ENCODE measurements around the gene GTF2IRD1. TPM values are rescaled to one million over a fixed set of nuclear protein-coding genes. Genes with fewer than 3 reads are reported as not detected.

Gene GTF2IRD1
- total and polyA plus RNA-seq, 2 of the 13 experiments (the other 11 are each of a cell fraction or from before 2014, with no cell fraction given), result 16.5 to 26.7 TPM

GRCh38 chr7:74417419-74417971 is 36.2 kb upstream of the GTF2IRD1 start:
- Histone ChIP-seq H3K4me2 (ENCODE audit: low read depth, low read length) (peak overlapping the region; percentile 67), H3K9ac (ENCODE audit: insufficient read depth, low read depth, low read length) (no peak overlapping the region), H4K20me1 (ENCODE audit: insufficient read depth, low read length) (no peaks in the 10 kb centered on the region), H3K9me3 (ENCODE audit: low read length) (no peaks in the 10 kb centered on the region), H2AFZ (ENCODE audit: low read length) (no peak overlapping the region), H3K27ac (ENCODE audit: extremely low read length, insufficient read depth, low read length) (no peak overlapping the region), H3K36me3 (replicated peaks in 1 of 2; ENCODE audit: control insufficient read depth in 1 of 2, insufficient read depth in 2 of 2, low read length in 2 of 2) (no peaks in the 10 kb centered on the region), H3K27me3 (ENCODE audit: control insufficient read depth in 1 of 2, insufficient read depth in 2 of 2, low read length in 2 of 2) (no peaks in the 10 kb centered on the region), H3K79me2 (ENCODE audit: insufficient read depth, low read length) (no peaks in the 10 kb centered on the region), H3K4me1 (ENCODE audit: insufficient read depth, low read length) (peaks cover 19% of the 10 kb centered on the region), H3K4me3 (replicated peaks in 1 of 3; ENCODE audit: insufficient read depth in 1 of 3, low read depth in 2 of 3, low read length in 3 of 3) (peak overlapping the region in 1 of 3 experiments; percentile 53; a peak in 1 of 6 replicates)
- ChIA-PET POLR2A (no interaction called here), CTCF (ENCODE audit: low intra/inter-chr PET ratio, low total read pairs) (interaction anchor here (0.7 to 1.7 kb wide), 5 partner anchors 32 to 150 kb away, joined by 3 to 17 read pairs (median 3); no protein-coding TSS in a partner anchor)
- DNase-seq (ENCODE audit: low spot score) (peak; percentile 56), FAIRE-seq (peak; percentile 83), ATAC-seq (peak; percentile 95)
- intact Hi-C loops (cut with micrococcal nuclease; ENCODE audit: unreplicated experiment), result no loop called here
- WGBS (ENCODE audit: low lambda C conversion rate), result 20% methylated on average over 6 of the region's 16 CpGs
- BruUV-seq (replicated peaks), result no TSS peak
- in situ Hi-C loops (cut with HindIII; ENCODE audit: extremely low pct_ligation_motif_present, low pct_unique_long_range_greater_than_20kb), result no loop called here
- TF ChIP-seq POLR2AphosphoS2 (IDR thresholded peaks at IDR 0.05; ENCODE audit: low read depth, low read length), result no peak
- no peak for TF ChIP-seq FIP1L1 (IDR thresholded peaks at IDR 0.05; ENCODE audit: borderline replicate concordance, insufficient read depth, low read depth, low read length)
- no peak for TF ChIP-seq FOXA1 (IDR thresholded peaks at IDR 0.05)
- TF ChIP-seq FOXA1 (CRISPR knock-in tag; IDR thresholded peaks at IDR 0.05), result no peak
- TF ChIP-seq CC2D1A (CRISPR knock-in tag; IDR thresholded peaks at IDR 0.05), result no peak
- TF ChIP-seq RAD21 (CRISPR knock-in tag; IDR thresholded peaks at IDR 0.05), result peak; percentile 98
- TF ChIP-seq RFX5 (IDR thresholded peaks at IDR 0.05; ENCODE audit: low read depth, low read length), result no peak
- no peak for TF ChIP-seq BHLHE40 (IDR thresholded peaks at IDR 0.05; ENCODE audit: low read length)
- no peak for TF ChIP-seq SRSF1 (optimal IDR thresholded peaks at IDR 0.05; ENCODE audit: low read depth, low read length)
- peak; percentile 89 for TF ChIP-seq ZNF121 (CRISPR knock-in tag; IDR thresholded peaks at IDR 0.05)
- TF ChIP-seq RBFOX2 (IDR thresholded peaks at IDR 0.05; ENCODE audit: low read depth, low read length), result no peak
- no peak for TF ChIP-seq SP140L (CRISPR knock-in tag; IDR thresholded peaks at IDR 0.05; ENCODE audit: borderline replicate concordance)
- TF ChIP-seq, protein P1, sequence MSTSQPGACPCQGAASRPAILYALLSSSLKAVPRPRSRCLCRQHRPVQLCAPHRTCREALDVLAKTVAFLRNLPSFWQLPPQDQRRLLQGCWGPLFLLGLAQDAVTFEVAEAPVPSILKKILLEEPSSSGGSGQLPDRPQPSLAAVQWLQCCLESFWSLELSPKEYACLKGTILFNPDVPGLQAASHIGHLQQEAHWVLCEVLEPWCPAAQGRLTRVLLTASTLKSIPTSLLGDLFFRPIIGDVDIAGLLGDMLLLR (CRISPR knock-in tag; IDR thresholded peaks at IDR 0.05), result no peak
- TF ChIP-seq ZBTB20 (CRISPR knock-in tag; IDR thresholded peaks at IDR 0.05; ENCODE audit: borderline replicate concordance, low read depth), result no peak
- TF ChIP-seq ZFP82 (CRISPR knock-in tag; IDR thresholded peaks at IDR 0.05; ENCODE audit: borderline replicate concordance), result no peak
- TF ChIP-seq GTF3A (CRISPR knock-in tag; conservative IDR thresholded peaks at IDR 0.05), result no peak
- no peak for TF ChIP-seq ZNF367 (CRISPR knock-in tag; IDR thresholded peaks at IDR 0.05; ENCODE audit: borderline replicate concordance)
- TF ChIP-seq HBP1 (CRISPR knock-in tag; IDR thresholded peaks at IDR 0.05; ENCODE audit: low read depth), result no peak
- TF ChIP-seq DNMT3B (CRISPR knock-in tag; conservative IDR thresholded peaks at IDR 0.05), result no peak
- no peak for TF ChIP-seq SALL2 (CRISPR knock-in tag; IDR thresholded peaks at IDR 0.05)
- TF ChIP-seq TCF7 (IDR thresholded peaks at IDR 0.05; ENCODE audit: low read depth), result no peak
- TF ChIP-seq ZHX1 (CRISPR knock-in tag; IDR thresholded peaks at IDR 0.05; ENCODE audit: low read depth), result no peak
- TF ChIP-seq ZBTB3 (CRISPR knock-in tag; IDR thresholded peaks at IDR 0.05; ENCODE audit: borderline replicate concordance, low read depth), result no peak
